ENCODE measurements around the gene MED13L.

GRCh38 chr12:116324654-116325335, 47.3 kb upstream of the MED13L start:
- TF ChIP-seq CTCF (optimal IDR thresholded peaks at IDR 0.05 in 1 of 3, IDR thresholded peaks at IDR 0.05 in 1 of 3, conservative IDR thresholded peaks at IDR 0.05 in 1 of 3; ENCODE audit: extremely low read depth in 1 of 3, insufficient read depth in 2 of 3, low read length in 3 of 3) (no peak), EZH2 (IDR thresholded peaks at IDR 0.05; ENCODE audit: low read length) (no peak)

All from keratinocyte (primary cell).